ENCODE results near the gene CPT1C.

Gene CPT1C

GRCh38 chr19:49752701-49753100 is 61.8 kb downstream of the CPT1C start:
- no peak overlapping the region for H3K4me3 ChIP-seq (replicated peaks; ENCODE audit: low read depth, low read length)
- DNase-seq (ENCODE audit: extremely low read depth, low read depth): no peak
- TF ChIP-seq, protein P1, sequence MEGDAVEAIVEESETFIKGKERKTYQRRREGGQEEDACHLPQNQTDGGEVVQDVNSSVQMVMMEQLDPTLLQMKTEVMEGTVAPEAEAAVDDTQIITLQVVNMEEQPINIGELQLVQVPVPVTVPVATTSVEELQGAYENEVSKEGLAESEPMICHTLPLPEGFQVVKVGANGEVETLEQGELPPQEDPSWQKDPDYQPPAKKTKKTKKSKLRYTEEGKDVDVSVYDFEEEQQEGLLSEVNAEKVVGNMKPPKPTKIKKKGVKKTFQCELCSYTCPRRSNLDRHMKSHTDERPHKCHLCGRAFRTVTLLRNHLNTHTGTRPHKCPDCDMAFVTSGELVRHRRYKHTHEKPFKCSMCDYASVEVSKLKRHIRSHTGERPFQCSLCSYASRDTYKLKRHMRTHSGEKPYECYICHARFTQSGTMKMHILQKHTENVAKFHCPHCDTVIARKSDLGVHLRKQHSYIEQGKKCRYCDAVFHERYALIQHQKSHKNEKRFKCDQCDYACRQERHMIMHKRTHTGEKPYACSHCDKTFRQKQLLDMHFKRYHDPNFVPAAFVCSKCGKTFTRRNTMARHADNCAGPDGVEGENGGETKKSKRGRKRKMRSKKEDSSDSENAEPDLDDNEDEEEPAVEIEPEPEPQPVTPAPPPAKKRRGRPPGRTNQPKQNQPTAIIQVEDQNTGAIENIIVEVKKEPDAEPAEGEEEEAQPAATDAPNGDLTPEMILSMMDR (IDR thresholded peaks at IDR 0.05; ENCODE audit: low read depth, low read length, missing control alignments): no peak

DNA sequence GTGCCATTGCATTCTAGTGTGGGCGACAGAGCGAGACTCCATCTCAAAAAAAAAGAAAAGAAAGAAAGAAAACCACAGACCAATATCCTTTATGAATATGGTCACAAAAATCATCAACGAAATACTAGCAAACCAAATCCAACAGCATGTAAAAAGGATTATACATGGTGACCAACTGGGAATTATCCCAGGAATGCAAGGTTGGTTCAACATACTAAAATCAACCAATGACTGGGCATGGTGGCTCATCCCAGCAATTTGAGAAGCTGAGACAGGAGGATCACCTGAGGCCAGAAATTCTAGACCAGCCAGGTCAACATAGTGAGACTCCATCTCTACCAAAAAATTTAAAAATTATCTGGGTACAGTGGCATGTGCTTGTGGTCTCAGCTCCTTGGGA is 65.0 kb downstream of the CPT1C start:
- TF ChIP-seq, protein P1 (IDR thresholded peaks at IDR 0.05; ENCODE audit: low read depth, low read length, missing control alignments): no peak
- DNase-seq (ENCODE audit: extremely low read depth, low read depth): no peak
- H3K4me3 ChIP-seq (replicated peaks; ENCODE audit: low read depth, low read length): no peak overlapping the region

DNA sequence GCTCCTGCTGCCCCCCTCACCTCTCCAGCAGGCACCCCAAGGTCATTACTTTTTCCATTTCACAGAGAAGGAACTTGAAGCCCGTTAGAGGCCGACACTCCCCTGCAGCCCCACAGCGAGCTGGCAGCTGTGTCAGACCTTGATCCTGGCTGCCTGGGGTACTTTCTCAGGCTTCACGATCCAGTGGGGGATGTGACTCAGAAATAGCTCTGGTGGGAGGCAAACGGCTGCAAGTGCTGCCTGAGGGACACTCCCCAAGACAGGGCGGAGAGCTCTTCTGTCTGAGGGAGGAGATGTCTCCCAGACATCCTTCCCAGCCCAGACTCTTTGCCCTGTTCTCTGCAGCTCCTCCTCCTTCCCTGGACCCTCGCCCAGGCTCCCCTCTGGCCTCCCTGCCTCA is 67.4 kb downstream of the CPT1C start:
- TF ChIP-seq, protein P1 (IDR thresholded peaks at IDR 0.05; ENCODE audit: low read depth, low read length, missing control alignments): no peak
- no peak for DNase-seq (ENCODE audit: extremely low read depth, low read depth)

DNA sequence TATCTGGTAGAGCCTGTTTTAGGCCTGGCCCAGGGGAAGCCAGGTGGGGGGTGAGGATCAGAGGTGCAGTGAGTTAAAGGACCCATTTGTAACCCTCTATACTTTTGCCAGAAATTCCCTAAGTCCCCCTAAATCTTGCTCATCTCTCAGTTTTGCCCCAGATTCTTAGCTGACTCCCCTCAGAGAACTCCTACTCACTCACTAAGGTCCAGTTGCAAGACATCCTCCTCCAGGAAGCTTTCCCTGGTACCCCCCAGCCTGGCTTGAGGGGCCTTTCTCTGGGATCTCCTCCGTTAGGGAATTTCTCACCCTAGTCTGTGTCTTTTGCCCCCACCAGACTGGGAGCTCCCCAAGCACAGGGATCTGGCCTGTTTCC is 70.3 kb downstream of the CPT1C start:
- TF ChIP-seq, protein P1 (IDR thresholded peaks at IDR 0.05; ENCODE audit: low read depth, low read length, missing control alignments): no peak
- no peak for DNase-seq (ENCODE audit: extremely low read depth, low read depth)
- no peak overlapping the region for H3K4me3 ChIP-seq (replicated peaks; ENCODE audit: low read depth, low read length)

More for the DNA sequence above, 67.4 kb downstream of the CPT1C start:
- H3K4me3 ChIP-seq (replicated peaks; ENCODE audit: low read depth, low read length): no peak overlapping the region

GRCh38 chr19:49761625-49762311 is 70.9 kb downstream of the CPT1C start:
- no peak overlapping the region for H3K4me3 ChIP-seq (replicated peaks; ENCODE audit: low read depth, low read length)
- TF ChIP-seq, protein P1 (IDR thresholded peaks at IDR 0.05; ENCODE audit: low read depth, low read length, missing control alignments): peak; percentile 31
- DNase-seq (ENCODE audit: extremely low read depth, low read depth): no peak

GRCh38 chr19:49763230-49763629 is 72.3 kb downstream of the CPT1C start, which contains the start of gene TSKS:
TSS of gene TSKS (minus strand) at chr19:49763306. CDS start at chr19:49763247, 59 bp downstream.
- H3K4me3 ChIP-seq (replicated peaks; ENCODE audit: low read depth, low read length): no peak within 1 kb of the TSS
- TF ChIP-seq, protein P1 (IDR thresholded peaks at IDR 0.05; ENCODE audit: low read depth, low read length, missing control alignments): no peak
- DNase-seq (ENCODE audit: extremely low read depth, low read depth): no peak
